Neutrophil (primary cell): ENCODE results near the gene SCUBE3.

Experiments used
- H3K27ac ChIP-seq: fragments of 200-600 bp; sonication (generic); 2 replicates; pipeline ENCODE4 v1.5.1; 2016; ENCODE audit warnings: mild to moderate bottlenecking, moderate library complexity
- H3K27me3 ChIP-seq: fragments of 200-600 bp; sonication (generic); 2 replicates; pipeline ENCODE4 v1.6.0; 2016; ENCODE audit warnings: mild to moderate bottlenecking
- H3K36me3 ChIP-seq: fragments of 200-600 bp; sonication (generic); 2 replicates; pipeline ENCODE4 v1.5.1; 2017
- H3K4me1 ChIP-seq, 2 experiments: fragments of 200-600 bp in 1 of 2; sonication (generic) in 1 of 2; 1 replicate in 1 of 2; 2 replicates in 1 of 2; pipeline versions ENCODE4 v1.5.1 to v1.6.1; 2013 to 2016; ENCODE audit warnings: low read depth in 1 of 2, low read length in 1 of 2, mild to moderate bottlenecking in 1 of 2, moderate library complexity in 1 of 2; ENCODE audit not compliant: control insufficient read depth in 1 of 2, insufficient read depth in 1 of 2
- H3K4me3 ChIP-seq, 2 experiments: fragments of 200-600 bp in 1 of 2; sonication (generic) in 1 of 2; 1 replicate in 1 of 2; 2 replicates in 1 of 2; pipeline ENCODE4 v1.5.1; 2013 to 2016; ENCODE audit warnings: low read depth in 1 of 2, low read length in 1 of 2, mild to moderate bottlenecking in 1 of 2, moderate library complexity in 1 of 2
- H3K9me3 ChIP-seq: fragments of 200-600 bp; sonication (generic); 2 replicates; pipeline ENCODE4 v1.5.1; 2016
- CTCF ChIP-seq: fragments of 200-600 bp; sonication (generic); IDR thresholded peaks from 2 replicates; pipeline ENCODE4 v1.5.1; 2016; ENCODE audit warnings: antibody characterized with exemption

The SCUBE3 gene

GRCh38 chr6:35264550-35265274 is 51.0 kb downstream of the SCUBE3 start:
- no peaks in the 10 kb centered on the region for H3K36me3 ChIP-seq
- no peak overlapping the region for H3K27ac ChIP-seq
- H3K4me1 ChIP-seq, result peaks cover 9 to 11% of the 10 kb centered on the region in 2 experiments
- no peak for TF ChIP-seq CTCF
- H3K4me3 ChIP-seq, result no peak overlapping the region
- no peaks in the 10 kb centered on the region for H3K9me3 ChIP-seq
- no peaks in the 10 kb centered on the region for H3K27me3 ChIP-seq

GRCh38 chr6:35265523-35265922 is 51.8 kb downstream of the SCUBE3 start:
- Histone ChIP-seq H3K27me3 (no peaks in the 10 kb centered on the region), H3K9me3 (no peaks in the 10 kb centered on the region), H3K36me3 (no peaks in the 10 kb centered on the region), H3K27ac (no peak overlapping the region), H3K4me3 (no peak overlapping the region), H3K4me1 (peaks cover 2 to 3% of the 10 kb centered on the region in 2 experiments)
- TF ChIP-seq CTCF, result no peak

GRCh38 chr6:35267446-35267845 is 53.7 kb downstream of the SCUBE3 start:
- Histone ChIP-seq H3K4me3 (no peak overlapping the region), H3K27me3 (no peaks in the 10 kb centered on the region), H3K4me1 (no peaks in the 10 kb centered on the region), H3K27ac (no peak overlapping the region), H3K9me3 (no peaks in the 10 kb centered on the region), H3K36me3 (no peaks in the 10 kb centered on the region)
- TF ChIP-seq CTCF, result no peak

GRCh38 chr6:35267897-35268296 is 54.1 kb downstream of the SCUBE3 start:
- no peaks in the 10 kb centered on the region for H3K36me3 ChIP-seq
- no peak for TF ChIP-seq CTCF
- no peak overlapping the region for H3K27ac ChIP-seq
- no peak overlapping the region for H3K4me3 ChIP-seq
- H3K4me1 ChIP-seq, result no peaks in the 10 kb centered on the region
- no peaks in the 10 kb centered on the region for H3K27me3 ChIP-seq
- no peaks in the 10 kb centered on the region for H3K9me3 ChIP-seq

GRCh38 chr6:35272005-35272404 is 58.2 kb downstream of the SCUBE3 start:
- Histone ChIP-seq H3K4me3 (no peak overlapping the region), H3K36me3 (no peaks in the 10 kb centered on the region), H3K27me3 (no peaks in the 10 kb centered on the region), H3K9me3 (no peaks in the 10 kb centered on the region), H3K27ac (no peak overlapping the region), H3K4me1 (no peaks in the 10 kb centered on the region)
- no peak for TF ChIP-seq CTCF
